HG03196 (cell line): ENCODE data around the gene TMEM45A.
"Not testable (repeated sequence)": the region's sequence is repeated elsewhere in the genome, so short reads cannot be mapped to it uniquely, and the experiment has no call there.

ENCODE experiments used
- ATAC-seq: cut with Tn5 transposase; IDR thresholded peaks from one replicate; pipeline ENCODE4 v1.9.1; 2021; ENCODE audit not compliant: unreplicated experiment

Gene TMEM45A

DNA sequence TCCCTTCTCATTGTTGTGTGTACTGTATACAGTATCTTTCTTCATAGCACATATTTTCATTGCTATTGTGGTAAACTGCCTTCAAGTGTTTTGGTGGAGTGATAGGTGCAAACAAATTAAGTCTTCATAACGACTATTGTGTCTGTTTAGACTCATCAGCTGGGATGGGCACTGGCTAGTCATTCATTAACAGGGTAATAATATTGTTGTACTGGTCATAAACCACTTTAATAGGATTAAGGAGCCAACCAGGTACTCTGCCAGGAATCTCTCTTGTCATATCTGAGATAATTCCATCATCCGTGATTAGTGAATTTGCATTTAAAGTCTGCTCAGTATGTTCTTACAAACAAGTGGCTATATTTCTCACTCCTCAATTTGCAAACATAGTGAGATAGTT, 10.2 kb upstream of the TMEM45A start:
- ATAC-seq: no peak

DNA sequence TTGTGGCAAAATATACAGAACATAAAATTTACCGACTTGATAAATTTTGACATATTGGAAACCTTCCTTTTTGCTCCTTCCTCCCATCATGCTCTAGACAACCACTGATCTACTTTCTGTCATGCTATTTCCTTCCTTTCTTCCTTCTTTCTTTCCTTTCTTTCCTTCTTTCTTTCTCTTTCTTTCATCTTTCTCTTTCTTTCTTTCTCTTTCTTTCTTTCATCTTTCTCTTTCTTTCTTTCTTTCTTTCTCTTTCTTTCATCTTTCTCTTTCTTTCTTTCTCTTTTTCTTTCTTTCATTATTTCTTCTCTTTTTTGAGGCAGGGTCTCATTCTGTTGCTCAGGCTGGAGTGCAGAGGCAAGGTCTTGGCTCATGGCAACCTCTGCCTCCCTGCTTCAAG, 8.9 kb upstream of the TMEM45A start:
- no peak for ATAC-seq

DNA sequence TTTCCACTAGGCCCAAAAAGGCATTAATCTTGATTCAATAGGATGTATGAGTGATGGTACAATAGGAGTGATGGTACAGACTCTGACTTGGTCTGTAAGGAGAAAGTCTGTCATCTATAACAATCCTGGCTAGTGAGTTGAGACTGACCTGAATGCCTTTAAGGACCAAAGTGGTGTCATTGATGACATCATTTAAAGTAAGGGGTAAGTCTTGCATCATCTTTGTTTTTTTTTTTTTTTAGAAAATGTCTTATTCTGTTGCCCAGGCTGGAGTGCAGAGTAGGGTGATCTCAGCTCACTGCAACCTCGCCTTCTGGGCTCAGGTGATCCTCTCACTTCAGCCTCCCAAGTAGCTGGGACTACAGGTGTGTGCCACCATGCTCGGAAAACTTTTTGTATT, 5.6 kb upstream of the TMEM45A start:
- ATAC-seq: no peak

DNA sequence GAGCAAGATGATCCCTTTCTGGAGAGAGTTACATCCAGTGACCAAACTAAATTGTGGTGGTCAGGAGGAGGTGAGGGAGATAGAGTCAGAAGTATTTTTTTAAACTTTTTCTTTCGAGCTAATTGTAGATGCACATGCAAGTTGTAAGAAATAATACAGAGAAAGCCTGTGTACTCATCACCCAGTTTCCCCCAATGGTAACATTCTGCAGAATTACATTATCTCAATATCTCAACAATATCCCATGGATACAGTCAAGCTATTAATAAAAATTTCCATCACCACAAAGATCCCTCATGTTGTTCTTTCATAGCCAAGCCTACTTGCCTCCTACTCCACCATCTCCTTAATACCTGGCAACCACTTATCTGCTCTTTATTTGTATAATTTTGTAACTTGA, 3.3 kb upstream of the TMEM45A start:
- no peak for ATAC-seq

DNA sequence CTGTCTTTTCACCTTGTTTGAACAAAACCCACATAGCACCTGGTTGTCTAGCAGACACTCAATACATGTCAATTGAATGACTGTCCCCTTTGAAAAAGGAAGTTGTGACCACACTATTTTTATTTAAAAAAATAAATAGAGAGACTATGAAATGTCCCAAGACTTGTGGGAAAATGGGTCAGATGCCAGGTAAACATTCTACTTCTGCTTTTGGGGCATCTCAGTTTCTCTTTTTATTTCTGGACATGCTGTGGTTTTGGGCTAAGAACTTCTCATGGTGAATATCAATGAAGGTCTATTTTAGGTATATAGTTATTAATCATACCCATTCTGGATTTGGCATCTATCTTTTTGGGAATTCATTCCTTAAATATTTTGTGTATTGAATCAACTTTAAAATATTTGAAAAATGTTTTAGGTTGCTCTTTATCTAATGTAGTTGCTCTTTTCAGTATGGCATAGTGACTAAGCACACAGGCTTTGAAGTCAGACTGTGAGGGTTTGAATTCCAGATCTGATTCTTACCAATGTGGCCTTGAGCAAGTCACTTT, 4.4 kb downstream of the TMEM45A start:
- peak; percentile 33 for ATAC-seq

DNA sequence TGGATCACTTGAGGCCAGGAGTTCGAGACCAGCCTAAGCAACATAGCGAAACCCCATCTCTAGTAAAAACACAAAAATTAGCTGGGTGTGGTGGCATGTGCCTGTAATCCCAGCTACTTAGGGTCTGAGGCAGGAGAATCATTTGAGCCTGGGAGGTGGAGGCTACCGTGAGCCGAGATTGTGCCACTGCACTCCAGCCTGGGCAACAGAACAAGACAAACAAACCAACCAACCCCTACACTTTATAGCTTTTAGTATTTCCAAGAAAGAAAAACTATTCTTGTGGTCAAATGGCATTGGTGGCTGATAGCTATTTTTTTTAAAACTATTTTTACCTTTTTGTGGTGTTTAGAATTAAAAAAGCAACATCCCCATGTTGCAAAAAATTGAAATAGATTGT, 7.2 kb downstream of the TMEM45A start:
- no peak for ATAC-seq

DNA sequence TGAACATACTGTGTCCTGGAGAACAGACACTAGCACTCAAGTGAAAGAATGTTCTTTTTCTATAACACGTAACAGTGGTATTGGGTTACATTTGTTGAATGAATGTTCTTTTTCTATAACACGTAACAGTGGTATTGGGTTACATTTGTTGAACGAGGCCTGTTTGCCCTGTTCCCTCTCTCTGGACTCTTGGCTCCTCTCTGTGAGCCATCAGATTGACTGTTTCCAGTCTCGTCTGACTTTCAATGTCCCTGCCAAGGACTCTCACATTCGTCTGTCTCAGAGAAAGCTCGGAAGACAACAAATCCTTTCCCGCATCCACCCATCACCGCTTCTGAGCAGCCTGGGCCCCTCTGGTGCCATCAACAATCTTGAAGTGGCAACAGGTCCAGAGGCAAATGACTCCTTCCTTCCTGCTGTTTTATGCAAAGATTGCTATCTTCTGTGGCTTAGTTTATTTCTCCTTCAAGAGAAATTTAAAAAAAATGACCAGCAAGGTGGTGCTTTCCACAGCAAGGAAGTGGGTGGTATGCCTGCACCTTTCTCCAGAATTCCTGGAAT, 8.0 kb downstream of the TMEM45A start:
- ATAC-seq: no peak

DNA sequence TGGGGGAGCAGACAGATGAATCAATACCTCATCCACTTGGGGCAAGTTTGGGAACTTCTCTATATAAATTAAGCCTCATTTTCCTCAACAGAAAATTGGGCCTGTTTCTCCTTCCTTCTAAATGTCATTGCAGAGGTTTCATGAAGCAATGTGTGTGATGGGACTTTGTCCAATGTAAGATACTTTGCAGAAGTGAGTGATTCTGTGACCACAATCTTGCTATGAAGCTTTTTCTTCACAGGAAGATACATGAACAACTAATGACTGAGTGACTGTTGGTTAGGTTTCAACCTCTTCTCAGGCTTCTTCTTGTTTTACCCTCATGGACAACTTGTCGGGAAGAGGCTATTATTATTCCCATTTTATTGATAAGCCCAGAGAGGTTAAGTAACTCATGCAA, 11.0 kb downstream of the TMEM45A start:
- no peak for ATAC-seq

DNA sequence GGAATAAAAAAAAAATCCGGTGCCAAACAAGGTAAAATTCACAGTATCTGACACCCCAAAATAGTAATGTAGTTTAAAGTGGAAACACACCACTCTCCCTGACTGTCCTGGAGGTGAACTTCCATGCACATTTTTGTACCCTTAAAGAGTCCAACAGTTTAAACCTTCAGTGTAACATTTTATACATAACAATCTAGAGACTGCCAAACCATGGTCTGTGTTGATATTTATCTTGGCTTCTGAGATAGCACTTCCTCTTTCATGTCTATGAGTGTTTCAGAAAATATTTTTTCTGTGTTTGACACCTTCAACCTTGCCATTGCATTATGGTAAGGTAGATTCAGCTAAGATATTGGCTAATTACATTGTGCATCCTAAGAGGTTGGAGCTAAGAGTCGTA, 13.9 kb downstream of the TMEM45A start:
- ATAC-seq: no peak

DNA sequence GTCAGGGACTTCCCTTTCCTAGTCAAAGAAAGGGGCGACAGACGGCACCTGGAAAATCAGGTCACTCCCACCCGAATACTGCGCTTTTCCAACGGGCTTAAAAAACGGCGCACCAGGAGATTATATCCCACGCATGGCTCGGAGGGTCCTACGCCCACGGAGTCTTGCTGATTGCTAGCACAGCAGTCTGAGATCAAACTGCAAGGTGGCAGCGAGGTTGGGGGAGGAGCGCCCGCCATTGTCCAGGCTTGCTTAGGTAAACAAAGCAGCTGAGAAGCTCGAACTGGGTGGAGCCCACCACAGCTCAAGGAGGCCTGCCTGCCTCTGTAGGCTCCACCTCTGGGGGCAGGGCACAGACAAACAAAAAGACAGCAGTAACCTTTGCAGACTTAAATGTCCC, 17.4 kb downstream of the TMEM45A start:
- not testable (repeated sequence) for ATAC-seq

DNA sequence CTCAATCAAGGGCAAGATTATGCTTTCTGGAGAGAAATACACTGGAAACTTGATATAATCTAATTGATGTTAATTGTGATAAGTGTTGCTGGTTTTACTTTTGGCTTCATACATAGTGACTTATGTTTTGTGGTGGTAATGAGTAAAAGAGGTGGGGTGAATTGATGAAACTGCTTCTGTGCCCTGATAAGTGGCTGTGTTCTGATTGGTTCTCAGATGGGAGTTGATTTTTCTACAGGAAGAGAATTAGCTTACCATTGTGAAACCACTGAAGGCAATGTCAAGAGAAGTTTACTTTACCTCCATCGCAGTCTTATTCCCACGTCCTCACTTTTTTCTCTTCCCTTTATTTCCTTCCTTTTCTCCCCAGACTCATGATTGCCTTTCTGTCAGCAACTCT, 23.8 kb downstream of the TMEM45A start:
- ATAC-seq: no peak

DNA sequence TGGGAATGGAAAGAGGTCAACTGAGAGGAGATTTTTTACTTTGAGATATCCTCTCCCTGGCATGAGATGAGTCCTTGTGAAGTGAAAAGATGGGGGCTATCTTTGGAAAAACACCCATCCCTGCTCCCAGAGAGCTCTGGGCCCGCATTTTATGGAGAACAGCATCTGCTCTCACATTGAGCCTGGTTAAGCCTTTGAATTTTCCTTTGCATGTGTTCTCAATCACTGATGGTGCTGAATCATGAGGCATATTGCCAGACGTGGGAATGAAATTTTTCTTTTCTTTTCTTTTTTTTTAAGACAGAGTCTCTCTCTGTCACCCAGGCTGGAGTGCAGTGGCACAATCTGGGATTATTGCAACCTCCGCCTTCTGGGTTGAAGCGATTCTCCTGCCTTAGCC, 24.4 kb downstream of the TMEM45A start:
- ATAC-seq: no peak

DNA sequence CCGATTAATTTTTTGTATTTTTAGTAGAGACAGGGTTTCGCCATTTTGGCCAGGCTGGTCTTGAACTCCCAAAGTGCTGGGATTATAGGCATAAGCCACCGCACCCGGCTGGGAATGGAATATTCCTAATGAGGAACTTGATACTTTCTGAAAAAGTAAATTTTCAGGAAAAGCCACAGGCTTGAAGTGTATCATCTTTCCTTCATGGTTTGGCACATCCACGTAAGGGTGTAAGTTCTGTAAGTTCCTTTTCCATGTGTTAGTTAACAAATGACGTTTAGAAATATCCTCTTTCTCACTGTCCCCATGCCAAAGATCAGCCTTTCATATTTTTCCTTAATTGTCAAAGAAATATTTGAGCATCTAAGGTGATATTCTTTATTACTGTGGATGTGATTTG, 24.9 kb downstream of the TMEM45A start:
- no peak for ATAC-seq

DNA sequence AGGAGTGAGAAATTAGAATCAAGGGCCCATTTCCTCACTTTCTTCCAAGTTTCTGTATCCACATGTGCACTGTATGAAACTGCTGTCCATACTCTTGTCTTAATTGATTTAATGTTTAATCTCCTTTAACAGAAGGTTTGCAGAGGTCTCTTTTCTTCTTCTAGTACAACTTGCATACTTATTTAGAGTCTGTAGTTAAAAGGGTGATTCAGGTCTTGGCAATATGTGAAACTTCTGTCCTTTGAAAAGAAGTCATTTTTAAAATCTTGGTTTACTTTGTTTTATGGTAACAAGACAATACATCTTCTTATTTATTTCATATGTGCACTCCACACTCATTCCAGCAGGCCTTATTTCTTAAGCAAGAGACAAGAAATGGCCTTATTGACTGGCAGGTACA, 25.8 kb downstream of the TMEM45A start:
- no peak for ATAC-seq

DNA sequence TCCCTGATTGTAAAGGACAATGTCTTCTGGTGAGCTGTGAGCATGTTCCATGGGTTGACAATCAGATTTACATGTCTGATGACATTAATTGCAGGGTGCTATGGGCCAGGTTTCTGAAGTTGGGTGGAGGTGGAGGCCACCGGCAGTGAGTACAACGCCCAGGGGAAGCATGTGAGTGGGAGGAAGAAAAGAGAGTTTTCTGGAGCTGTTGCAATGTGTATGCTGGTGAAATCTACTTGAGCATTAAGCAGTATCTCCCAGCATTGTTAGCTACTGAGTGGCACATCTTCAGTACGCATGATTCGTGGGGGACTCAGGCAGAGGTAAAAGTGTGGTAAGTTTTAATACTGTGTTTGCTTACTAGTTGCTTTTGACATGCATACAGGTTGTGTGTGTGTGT, 26.6 kb downstream of the TMEM45A start:
- no peak for ATAC-seq

DNA sequence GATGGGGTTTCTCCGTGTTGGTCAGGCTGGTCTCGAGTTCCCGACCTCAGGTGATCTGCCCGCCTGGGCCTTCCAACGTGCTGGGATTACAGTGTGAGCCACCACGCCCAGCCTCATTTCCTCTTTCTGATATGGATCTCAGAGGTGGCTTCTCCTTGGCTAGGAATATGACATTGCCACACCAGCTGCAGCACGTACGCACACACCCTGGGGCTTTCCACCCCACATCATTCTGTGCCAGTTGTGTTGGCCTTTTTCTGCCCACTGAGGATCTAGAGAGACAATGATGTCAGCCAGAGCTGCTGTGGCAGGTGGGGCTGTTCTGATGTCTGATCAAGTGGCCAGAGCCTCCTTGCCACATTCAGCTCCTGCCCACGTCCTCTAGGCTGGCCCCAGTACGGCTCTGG, 29.0 kb downstream of the TMEM45A start:
- ATAC-seq: peak; percentile 65

DNA sequence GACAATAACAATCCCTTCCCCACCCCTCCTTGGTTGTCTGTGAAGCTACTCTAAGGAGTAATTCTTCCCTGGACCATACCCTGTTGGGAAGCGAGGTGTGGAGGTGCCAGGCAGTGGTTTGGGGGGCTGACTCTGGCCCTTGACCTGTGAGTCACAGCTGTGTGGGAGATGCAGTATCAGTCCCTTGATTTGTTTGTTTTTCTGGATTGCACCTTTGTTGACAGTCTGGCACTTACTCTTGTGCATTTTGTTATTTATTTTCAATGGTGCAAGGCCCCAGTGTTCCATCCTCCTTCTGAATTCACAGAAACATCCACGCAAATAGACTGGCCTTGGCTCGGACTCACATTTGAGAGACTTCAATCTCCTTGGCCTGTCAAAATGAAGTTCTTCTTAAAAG, 29.7 kb downstream of the TMEM45A start:
- no peak for ATAC-seq

DNA sequence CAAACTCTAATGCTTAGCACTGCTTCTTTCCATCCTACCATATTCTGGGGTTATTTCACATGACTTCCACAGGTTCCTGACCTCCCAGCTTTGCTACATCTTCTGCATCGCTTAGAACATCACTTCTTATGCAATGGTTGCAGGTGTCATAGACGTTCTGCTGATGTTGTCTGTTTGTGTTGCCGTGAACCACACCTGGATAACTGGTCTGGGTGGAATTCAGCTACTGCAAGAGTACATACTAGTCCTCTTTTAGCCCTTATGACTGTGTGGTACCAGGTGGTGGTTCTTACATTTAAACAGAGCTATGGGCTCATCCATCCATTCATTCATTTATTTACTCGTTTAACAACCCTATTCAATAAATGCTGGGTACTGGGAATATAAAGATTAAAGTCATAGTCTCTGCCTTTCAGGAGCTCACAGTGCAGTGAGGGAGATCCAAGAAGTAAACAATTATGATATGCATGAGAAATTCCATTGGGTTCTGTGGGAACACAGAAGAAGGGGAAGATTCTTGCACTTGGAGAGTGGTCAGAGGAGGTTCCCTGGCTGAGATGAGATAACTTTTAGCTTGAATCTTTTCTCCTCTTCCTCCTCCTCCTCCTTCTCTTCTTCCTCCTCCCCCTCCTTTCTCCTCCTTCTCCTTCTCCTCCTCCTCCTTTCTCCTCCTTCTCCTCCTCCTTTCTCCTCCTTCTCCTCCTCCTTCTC, 30.8 kb downstream of the TMEM45A start:
- ATAC-seq: no peak

DNA sequence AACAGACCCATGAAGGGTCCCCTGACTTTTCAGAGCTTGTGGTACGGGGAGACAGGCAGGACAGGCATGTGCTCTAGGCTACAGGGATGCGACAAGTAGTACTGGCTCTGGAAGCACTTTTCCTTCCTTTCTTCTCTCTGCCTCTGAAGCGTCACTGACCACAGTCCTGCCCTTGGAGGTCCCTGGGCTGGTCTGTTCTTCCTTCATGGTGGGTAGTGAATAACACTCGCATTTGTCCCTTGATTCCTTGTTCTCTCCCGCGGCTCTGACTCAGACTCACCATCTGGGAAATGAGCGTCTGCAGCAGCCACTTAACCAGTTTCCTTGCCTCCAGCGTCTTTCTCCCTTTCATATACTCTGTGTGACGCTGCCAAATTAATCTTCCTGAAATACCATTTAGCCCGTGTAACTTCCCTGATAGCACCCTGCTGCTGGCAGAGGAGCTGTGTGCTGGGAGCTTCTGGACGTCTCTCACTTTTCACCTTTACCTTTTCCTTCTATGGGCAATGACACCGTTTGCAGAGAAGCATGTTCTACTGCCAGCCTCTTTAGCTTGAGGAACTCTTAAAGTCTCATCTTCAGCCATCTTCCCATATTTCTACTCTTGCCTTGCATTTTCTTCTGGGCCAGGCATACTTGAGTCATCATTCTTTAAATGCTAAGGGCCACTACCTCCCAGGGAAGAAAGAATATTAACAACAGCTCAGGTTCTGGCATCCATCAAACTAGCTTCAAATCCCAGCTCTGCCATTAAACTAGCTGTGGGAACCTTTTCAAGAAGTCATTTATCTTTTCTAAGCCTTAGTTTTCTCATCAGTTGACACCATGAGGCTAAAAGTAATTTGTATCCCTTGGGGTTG, 33.6 kb downstream of the TMEM45A start:
- no peak for ATAC-seq

DNA sequence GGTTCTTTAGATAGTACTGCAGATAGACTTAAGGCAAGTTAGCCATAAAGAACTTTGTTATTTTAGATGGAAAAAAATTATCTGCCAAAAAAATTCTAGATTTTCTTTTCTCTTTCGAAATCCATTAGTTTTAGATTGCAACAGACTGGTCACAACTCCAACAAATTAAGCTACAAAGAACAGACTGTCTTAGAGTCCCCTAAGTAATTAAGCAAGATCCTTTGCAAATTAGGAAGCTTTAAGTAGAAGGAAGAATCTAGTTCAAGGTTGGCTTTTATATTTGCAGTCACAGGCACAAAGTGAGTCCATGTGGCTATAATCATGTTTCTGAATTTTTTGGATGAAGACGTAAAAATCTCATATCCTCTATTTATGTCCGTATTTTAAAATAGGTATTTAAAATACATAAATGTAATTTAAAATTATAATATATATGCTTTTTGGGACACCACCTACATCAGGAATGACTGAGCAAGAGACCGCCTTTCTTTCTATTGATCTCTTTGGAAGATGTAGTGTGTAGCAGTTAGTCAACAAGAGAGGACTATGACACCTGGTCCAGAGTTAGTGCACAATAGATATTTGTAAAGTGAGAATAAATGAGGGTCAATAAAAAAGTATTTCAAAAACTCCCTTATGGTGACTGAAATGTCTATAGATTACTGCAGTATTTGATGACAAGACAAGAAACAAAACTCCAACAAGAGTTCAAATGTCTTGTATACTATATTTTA, 34.4 kb downstream of the TMEM45A start:
- ATAC-seq: no peak

DNA sequence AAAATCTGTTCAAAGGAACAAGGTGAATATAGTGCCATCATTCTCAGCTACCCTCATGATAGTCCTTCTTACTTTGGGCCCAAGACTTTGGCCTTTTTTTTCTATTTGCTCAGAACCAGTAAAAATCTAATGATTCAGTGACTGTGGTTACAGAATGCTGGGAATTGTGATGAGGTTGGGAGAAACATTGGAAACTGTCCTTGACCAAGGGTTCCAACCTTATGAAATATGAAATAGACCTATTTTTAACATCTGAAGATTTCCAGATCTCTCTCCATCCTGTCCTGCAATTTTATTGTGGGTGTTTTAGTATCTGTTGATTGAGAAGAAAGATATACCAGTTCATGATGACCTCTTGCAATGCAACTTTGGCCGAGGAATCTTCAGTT, 34.9 kb downstream of the TMEM45A start:
- no peak for ATAC-seq
